Stimulated activated CD8-positive, alpha-beta memory T cell treated with anti-CD3 and anti-CD28 coated beads, Interleukin-12 subunit alpha, Interleukin-12 subunit beta, amount 100 ng/mL, for 1 hour (primary cell): Measurements from ENCODE around the gene TBC1D8.

Experiments
- DNase-seq: peaks from one replicate; pipeline ENCODE4 v3.0.0-alpha.2; 2020; ENCODE audit warnings: low read depth

Gene TBC1D8

GRCh38 chr2:101111917-101112771 lies 39.0 kb downstream of the TBC1D8 start:
- DNase-seq: no peak

GRCh38 chr2:101111262-101111838 lies 39.8 kb downstream of the TBC1D8 start:
- no peak for DNase-seq

DNA sequence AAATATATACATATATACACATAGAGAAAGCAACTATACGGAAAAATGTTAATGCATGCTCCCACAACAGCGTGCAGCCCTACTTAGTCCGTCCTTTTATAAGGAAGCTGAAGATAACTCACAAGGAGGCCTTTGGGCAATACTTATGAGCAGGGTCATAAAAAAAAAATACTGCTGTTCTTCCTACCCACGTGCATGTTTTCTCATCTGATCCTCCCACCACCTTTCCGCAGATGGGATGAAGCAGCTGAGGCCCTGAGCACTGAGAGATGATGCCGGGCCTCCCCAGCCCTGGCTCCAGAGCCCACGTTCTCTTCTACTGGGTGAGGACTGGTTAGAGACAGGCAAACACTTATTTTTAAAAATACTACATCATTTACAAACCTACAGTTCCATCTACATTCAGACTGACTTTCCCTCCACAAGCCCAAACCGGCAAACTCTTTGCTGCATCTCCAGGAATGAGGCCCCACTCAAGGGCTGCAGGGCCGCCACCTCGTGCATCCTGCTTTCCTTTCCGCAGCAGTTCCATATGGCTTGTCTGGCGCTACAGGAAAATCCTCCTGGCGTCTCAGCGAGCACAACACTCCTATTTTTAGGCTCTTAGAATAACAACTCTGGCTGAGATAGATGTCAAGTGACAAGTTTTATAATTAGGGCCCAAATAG lies 41.6 kb downstream of the TBC1D8 start:
- no peak for DNase-seq

- no peak for DNase-seq
Measured at GRCh38 chr2:101108357-101108756, 42.8 kb downstream of the TBC1D8 start.

DNA sequence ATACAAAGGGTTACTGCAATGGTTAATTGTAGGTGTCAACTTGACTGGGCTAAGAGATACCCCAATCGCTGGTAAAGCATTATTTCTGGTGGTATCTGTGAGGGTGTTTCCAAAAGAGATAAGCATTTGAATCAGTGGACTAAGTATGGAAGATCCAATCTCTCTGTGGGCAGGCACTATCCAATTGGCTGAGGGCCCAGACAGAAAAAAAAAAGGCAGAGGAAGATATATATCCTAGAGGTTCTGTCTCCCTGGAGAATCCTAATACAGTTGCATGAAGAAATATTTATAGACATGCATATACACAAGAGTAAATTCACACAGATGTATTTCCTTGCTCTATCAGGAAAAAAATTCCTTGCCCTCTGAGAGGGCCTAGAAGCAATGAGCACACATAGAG lies 43.9 kb downstream of the TBC1D8 start:
- DNase-seq: no peak

DNA sequence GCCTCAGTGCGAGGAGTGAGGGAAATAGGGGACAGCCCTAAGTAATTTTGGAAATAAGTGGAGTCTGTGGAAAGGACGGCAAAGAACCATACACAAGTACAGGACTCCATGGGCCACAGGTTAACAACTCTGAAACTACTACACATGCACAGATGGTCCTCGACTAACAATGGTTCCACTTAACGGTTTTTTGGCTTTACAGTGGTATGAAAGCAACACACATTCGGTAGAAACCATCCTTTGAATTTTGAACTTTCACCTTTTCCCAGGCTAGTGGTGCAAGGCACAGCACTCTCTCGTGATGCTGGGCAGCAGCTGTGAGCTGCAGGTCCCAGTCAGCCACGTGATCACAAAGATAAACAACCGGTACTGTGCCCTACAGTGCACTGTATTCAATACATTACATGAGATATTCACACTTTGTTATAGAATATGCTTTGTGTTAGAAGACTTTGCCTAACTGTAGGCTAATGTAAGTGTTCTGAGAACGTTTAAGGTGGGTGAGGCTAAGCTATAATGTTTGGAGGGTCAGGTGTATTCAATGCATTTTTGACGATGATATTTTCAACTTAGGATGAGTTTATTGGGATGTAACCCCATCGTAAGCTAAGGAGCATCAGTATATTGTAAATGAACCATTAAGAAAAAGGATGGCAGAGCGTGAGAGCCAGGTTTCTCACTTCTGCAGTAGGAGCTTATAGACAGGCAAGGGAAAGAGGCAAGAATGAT lies 44.6 kb downstream of the TBC1D8 start:
- DNase-seq: no peak

GRCh38 chr2:101105654-101106053 lies 45.5 kb downstream of the TBC1D8 start:
- DNase-seq: no peak

- no peak for DNase-seq
Measured at GRCh38 chr2:101097638-101098037, 53.5 kb downstream of the TBC1D8 start.

DNA sequence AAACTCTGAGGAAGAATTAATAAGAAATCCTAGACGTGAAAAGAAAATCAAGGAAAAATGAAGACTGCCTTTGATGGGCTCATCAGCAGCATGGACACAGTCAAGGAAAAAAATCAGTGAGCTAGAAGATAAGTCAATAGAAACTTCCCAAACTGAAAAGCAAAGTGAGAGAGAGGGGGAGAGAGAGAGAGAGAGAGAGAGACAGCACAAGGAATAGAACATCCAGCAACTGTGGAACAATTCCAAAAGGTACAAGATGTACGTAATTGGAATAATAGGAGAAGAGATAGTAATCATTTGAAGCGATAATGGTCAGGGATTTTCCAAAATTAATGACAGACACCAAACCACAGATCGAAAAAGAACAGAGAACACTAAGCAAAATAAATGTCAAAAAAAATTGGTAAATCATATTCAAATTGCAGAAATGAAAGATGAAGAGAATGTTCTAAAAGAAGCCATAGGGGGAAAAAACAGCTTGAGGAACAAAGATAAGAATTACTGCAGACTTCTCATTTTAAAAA lies 54.5 kb downstream of the TBC1D8 start:
- DNase-seq: no peak

GRCh38 chr2:101094351-101094750 lies 56.8 kb downstream of the TBC1D8 start:
- DNase-seq: no peak

GRCh38 chr2:101089942-101090799 lies 61.0 kb downstream of the TBC1D8 start:
- no peak for DNase-seq

- no peak for DNase-seq
Measured at GRCh38 chr2:101089419-101089818, 61.8 kb downstream of the TBC1D8 start.

GRCh38 chr2:101087638-101088037 lies 63.5 kb downstream of the TBC1D8 start:
- DNase-seq: no peak

DNA sequence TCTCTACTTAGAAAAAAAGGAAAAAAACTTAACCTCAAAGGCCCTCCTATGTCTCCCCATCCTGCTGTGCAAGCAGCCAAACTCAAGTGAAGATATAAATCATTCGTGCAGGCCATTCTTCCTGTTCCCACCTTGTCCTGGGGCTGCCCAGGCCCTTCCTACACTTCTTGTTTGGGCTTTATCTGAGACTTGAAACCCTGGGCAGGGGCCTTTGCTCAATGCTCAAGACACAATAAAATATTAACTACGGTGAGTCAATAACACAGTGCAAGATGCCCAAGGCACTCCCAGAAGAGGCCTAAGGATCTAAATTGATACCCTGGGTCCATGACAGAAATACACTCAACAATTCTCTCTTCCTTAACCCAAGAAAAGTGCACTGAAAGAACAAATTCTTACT lies 67.6 kb downstream of the TBC1D8 start:
- DNase-seq: no peak

DNA sequence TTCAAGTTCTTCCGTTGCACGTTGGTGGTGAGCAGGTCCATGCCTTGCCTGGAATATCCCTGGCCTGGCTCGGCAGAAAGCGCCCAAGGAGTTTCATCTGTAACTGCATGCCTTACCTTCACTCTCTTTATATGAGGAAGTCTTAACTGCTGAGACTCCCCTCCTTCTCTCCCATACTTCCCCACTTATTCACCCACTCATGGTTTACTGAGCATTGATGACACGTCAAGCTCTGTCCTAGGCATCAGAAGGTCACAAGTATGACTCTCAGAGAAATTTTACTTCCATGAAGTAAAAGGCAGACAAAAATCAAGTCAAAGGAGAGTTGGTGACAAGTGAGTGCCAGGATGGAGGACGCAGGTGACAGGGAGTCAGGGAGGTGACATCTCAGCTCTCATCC lies 68.2 kb downstream of the TBC1D8 start:
- no peak for DNase-seq

DNA sequence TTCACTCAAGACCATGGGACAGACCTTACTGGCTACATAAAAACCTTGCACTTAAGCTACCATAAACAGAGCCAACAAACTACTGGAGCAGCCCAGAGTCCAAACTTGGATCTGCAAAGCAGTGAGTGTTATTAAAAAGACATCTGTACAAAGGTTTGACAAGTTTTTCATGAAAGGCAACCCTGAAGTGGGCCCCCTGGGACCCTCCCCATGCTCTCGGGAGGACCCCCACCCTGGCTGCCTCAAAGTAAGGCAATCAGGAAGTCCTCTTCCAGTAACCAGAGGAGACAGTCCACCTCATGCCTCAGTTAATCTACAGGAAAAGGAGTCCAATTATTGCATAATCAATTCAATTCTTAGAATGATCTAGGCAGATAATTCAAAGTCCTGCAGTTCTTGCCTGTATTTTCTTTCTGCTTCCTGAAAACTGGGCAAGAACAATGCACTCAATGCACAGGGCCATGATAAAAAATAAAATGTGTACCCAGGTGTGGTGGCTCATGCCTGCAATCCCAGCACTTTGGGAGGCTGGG lies 69.7 kb downstream of the TBC1D8 start:
- no peak for DNase-seq

GRCh38 chr2:101080211-101081068 lies 70.7 kb downstream of the TBC1D8 start:
- no peak for DNase-seq

DNA sequence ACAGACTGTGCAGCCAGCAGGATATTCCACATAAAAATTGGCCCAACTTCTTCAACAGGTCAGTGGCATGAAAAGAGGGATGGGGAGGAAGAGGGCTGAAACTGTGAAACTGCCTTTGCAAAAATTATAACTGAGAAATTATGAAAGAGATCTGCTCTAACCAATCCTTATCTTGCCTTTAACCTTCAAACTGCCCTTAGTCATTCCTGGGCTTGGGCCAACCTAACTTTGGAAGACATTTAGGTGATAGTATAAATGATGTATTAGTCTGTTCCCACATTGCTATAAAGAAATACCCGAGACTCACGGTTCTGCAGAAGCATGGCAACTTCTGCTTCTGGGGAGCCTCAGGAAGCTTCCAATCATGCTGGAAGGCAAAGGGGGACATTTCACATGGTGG lies 74.6 kb downstream of the TBC1D8 start:
- DNase-seq: no peak

DNA sequence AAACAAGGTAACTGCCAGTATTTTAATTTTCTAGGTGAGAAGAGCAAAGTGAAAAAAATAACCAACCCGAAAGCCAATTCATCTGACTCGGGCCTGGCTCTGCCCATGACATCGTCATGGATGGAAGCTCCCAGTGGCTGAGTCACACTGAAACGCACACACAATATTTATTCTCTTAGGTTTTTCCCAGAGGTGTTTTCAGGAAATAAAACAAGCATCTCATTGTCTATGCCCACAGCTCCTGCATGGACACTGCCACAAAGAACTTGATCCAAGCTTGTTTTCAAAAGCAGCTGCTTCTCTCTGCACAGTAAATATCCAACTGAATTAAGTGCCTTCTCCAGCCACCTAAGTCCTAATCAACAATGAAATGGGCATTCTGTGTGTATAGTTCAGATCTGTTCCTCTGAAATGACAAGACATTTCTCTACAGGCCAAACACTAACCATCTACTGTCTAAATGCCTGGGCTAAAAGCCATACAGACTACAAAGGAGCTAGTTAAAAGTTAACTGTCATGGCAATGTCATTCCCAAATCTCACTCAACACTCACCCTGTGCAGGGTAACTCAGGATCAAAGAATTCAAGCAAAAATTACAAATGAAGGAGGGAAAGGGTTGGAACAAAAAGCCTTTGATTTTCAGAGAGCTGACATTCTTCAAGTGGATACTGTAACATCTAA lies 86.2 kb downstream of the TBC1D8 start:
- DNase-seq: no peak

DNA sequence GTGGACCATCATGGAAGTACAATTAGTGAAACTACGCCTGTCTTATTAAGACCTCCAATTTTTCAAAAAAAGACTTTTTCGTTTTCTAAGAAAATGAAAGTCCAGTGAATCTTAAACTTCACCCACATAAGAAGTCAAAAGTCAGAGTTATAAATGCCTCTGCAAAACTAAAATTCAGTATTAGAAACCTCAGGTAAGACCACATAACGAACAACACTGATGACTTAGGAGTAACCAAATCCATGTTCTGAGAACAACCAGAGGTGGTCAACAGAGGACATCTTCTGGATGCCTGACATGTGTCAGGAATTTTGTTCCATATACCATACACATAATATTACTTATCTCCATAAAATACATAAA lies 86.7 kb downstream of the TBC1D8 start:
- no peak for DNase-seq
